Right ventricle myocardium superior (tissue), 1 donor: ENCODE data around the gene MYO1H. TPM values are rescaled to one million over a fixed set of nuclear protein-coding genes. Genes with fewer than 3 reads are reported as not detected.
"Not testable (repeated sequence)": the region's sequence is repeated elsewhere in the genome, so short reads cannot be mapped to it uniquely, and the experiment has no call there.

Experiments used
- ATAC-seq: fragments of 200-7000 bp; cut with Tn5 transposase; one replicate; pipeline ENCODE4 v1.9.1; 2020; ENCODE audit warnings: mild to moderate bottlenecking; ENCODE audit not compliant: poor library complexity
- DNase-seq: peaks from one replicate; pipeline ENCODE4 v3.0.0-alpha.2; 2020
- intact Hi-C: fragments of 100-400 bp; cut with DNase I; formaldehyde crosslinking; loops from one replicate; pipeline ENCODE4 v1.11.2; 2022
- total RNA-seq: library from RNA; stranded (reverse); fragmentation: NEBNext Ultra II Directional; extraction: Animal tissue kit (Norgen Biotek cat#: 25700); gene quantifications from one replicate; pipeline ENCODE4 v1.2.1, GENCODE V29; 2021
- donor health status: DM: no; HTN: yes; CAD: no; lungs with severe emphysema.

The MYO1H gene
- total RNA-seq, 1 donor from 2014 or later = 0.78 TPM

- no peak for ATAC-seq
- no peak for DNase-seq
- intact Hi-C loops = no loop called here
Measured at GRCh38 chr12:109439181-109439580, 91.5 kb downstream of the MYO1H start.

- intact Hi-C loops, ATAC-seq, DNase-seq: not testable (repeated sequence)
Measured at GRCh38 chr12:109439951-109440350, 92.3 kb downstream of the MYO1H start.

- DNase-seq = no peak
- ATAC-seq = no peak
- intact Hi-C loops = no loop called here
Measured at GRCh38 chr12:109440851-109441490, 93.3 kb downstream of the MYO1H start.

- DNase-seq (no peak), ATAC-seq (peak; percentile 86)
- intact Hi-C loops = no loop called here
Measured at GRCh38 chr12:109443794-109444193, 96.1 kb downstream of the MYO1H start.

GRCh38 chr12:109444259-109444658, 96.6 kb downstream of the MYO1H start:
- DNase-seq = no peak
- intact Hi-C loops = no loop called here
- ATAC-seq = peak; percentile 18

GRCh38 chr12:109445191-109445609, 97.5 kb downstream of the MYO1H start:
- no peak for DNase-seq
- no peak for ATAC-seq
- intact Hi-C loops = no loop called here

- ATAC-seq = peak; percentile 70
- intact Hi-C loops = no loop called here
- DNase-seq = no peak
Measured at GRCh38 chr12:109446869-109447268, 99.2 kb downstream of the MYO1H start.

GRCh38 chr12:109447482-109447881, 99.8 kb downstream of the MYO1H start:
- intact Hi-C loops = no loop called here
- DNase-seq = no peak
- ATAC-seq = no peak

- ATAC-seq = no peak
Measured at GRCh38 chr12:109448272-109448671, 100.6 kb downstream of the MYO1H start.

GRCh38 chr12:109448707-109449390, 101.1 kb downstream of the MYO1H start:
- ATAC-seq (no peak), DNase-seq (no peak)
- intact Hi-C loops = no loop called here

More at GRCh38 chr12:109448272-109448671, 100.6 kb downstream of the MYO1H start:
- intact Hi-C loops = no loop called here
- DNase-seq = no peak

- intact Hi-C loops = no loop called here
- no peak for DNase-seq
- ATAC-seq = no peak
Measured at GRCh38 chr12:109449845-109450532, 102.3 kb downstream of the MYO1H start.

GRCh38 chr12:109450980-109451379, 103.3 kb downstream of the MYO1H start:
- DNase-seq (no peak), ATAC-seq (no peak)
- intact Hi-C loops = no loop called here

GRCh38 chr12:109451400-109451799, 103.7 kb downstream of the MYO1H start:
- ATAC-seq (no peak), DNase-seq (no peak)
- intact Hi-C loops = no loop called here

GRCh38 chr12:109452489-109452888, 104.8 kb downstream of the MYO1H start:
- intact Hi-C loops = no loop called here
- ATAC-seq (no peak), DNase-seq (no peak)

- intact Hi-C loops = no loop called here
- DNase-seq (no peak), ATAC-seq (no peak)
Measured at GRCh38 chr12:109455706-109456105, 108.0 kb downstream of the MYO1H start.

GRCh38 chr12:109458086-109458485, 110.4 kb downstream of the MYO1H start:
- no peak for ATAC-seq
- intact Hi-C loops = no loop called here
- DNase-seq = no peak

- intact Hi-C loops = no loop called here
Measured at GRCh38 chr12:109458771-109459208, 111.1 kb downstream of the MYO1H start.

GRCh38 chr12:109459247-109459646, 111.5 kb downstream of the MYO1H start:
- no peak for ATAC-seq
- intact Hi-C loops = no loop called here

More at GRCh38 chr12:109458771-109459208, 111.1 kb downstream of the MYO1H start:
- DNase-seq (no peak), ATAC-seq (no peak)

GRCh38 chr12:109460538-109460937, 112.8 kb downstream of the MYO1H start:
- no peak for DNase-seq
- intact Hi-C loops = no loop called here

More at GRCh38 chr12:109459247-109459646, 111.5 kb downstream of the MYO1H start:
- DNase-seq = no peak

More at GRCh38 chr12:109460538-109460937, 112.8 kb downstream of the MYO1H start:
- no peak for ATAC-seq
